B cell (primary cell): ENCODE measurements around the gene BLID.

Source experiments
- EZH2 ChIP-seq: IDR thresholded peaks from 2 replicates; pipeline ENCODE4 v1.6.1; 2012; ENCODE audit warnings: borderline replicate concordance, low read depth, mild to moderate bottlenecking, moderate library complexity, low read length; ENCODE audit not compliant: insufficient read depth, poor library complexity, severe bottlenecking
- TF ChIP-seq, protein P1 (sequence below): fragments of 200-600 bp; IDR thresholded peaks from one replicate; pipeline ENCODE4 v1.8.0; 2022; ENCODE audit warnings: antibody characterized with exemption, mild to moderate bottlenecking

DNA sequence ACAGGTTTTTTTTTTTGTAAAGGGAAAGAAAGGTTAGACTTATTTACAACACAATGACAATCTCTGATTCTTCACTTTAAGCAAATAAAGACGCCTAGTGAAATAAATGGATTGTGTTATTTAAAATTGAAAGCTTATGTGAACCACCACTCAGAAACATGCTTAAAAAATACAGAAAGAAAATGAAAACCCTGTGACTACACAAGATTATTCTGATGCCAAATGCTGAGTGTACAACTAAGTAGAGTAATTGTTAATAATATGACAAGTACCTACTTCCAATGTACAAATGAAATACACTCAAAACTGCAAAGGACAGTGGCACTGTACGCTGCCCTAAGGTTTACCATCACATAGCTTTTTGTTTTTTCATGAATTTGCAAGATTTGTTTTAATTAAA, 1.0 kb downstream of the BLID start:
- TF ChIP-seq, protein P1, sequence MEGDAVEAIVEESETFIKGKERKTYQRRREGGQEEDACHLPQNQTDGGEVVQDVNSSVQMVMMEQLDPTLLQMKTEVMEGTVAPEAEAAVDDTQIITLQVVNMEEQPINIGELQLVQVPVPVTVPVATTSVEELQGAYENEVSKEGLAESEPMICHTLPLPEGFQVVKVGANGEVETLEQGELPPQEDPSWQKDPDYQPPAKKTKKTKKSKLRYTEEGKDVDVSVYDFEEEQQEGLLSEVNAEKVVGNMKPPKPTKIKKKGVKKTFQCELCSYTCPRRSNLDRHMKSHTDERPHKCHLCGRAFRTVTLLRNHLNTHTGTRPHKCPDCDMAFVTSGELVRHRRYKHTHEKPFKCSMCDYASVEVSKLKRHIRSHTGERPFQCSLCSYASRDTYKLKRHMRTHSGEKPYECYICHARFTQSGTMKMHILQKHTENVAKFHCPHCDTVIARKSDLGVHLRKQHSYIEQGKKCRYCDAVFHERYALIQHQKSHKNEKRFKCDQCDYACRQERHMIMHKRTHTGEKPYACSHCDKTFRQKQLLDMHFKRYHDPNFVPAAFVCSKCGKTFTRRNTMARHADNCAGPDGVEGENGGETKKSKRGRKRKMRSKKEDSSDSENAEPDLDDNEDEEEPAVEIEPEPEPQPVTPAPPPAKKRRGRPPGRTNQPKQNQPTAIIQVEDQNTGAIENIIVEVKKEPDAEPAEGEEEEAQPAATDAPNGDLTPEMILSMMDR = no peak
- TF ChIP-seq EZH2 = no peak
